ENCODE results near the gene SLC27A4.
A peak's percentile ranks its signal among the peaks of the same experiment; 100 is the strongest.

SLC27A4 gene

GRCh38 chr9:128370367-128370751 lies 30.0 kb downstream of the SLC27A4 start:
- H3K27me3 ChIP-seq (replicated peaks; ENCODE audit: control insufficient read depth, insufficient read depth, low read length): no peaks in the 10 kb centered on the region
- TF ChIP-seq, protein P1, sequence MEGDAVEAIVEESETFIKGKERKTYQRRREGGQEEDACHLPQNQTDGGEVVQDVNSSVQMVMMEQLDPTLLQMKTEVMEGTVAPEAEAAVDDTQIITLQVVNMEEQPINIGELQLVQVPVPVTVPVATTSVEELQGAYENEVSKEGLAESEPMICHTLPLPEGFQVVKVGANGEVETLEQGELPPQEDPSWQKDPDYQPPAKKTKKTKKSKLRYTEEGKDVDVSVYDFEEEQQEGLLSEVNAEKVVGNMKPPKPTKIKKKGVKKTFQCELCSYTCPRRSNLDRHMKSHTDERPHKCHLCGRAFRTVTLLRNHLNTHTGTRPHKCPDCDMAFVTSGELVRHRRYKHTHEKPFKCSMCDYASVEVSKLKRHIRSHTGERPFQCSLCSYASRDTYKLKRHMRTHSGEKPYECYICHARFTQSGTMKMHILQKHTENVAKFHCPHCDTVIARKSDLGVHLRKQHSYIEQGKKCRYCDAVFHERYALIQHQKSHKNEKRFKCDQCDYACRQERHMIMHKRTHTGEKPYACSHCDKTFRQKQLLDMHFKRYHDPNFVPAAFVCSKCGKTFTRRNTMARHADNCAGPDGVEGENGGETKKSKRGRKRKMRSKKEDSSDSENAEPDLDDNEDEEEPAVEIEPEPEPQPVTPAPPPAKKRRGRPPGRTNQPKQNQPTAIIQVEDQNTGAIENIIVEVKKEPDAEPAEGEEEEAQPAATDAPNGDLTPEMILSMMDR (IDR thresholded peaks at IDR 0.05; ENCODE audit: insufficient read depth, low read length, poor library complexity, severe bottlenecking): no peak
- DNase-seq (ENCODE audit: extremely low read depth, insufficient read length): no peak
- H3K4me3 ChIP-seq (replicated peaks; ENCODE audit: low read depth, low read length): peak overlapping the region; percentile 96
- H3K36me3 ChIP-seq (ENCODE audit: control insufficient read depth, insufficient read depth, low read length): peaks cover 2% of the 10 kb centered on the region

GRCh38 chr9:128370752-128371629 lies 30.7 kb downstream of the SLC27A4 start, which contains the start of gene URM1:
URM1 (plus strand) TSS chr9:128371374; CDS start chr9:128371381, 7 bp downstream.
- Histone ChIP-seq H3K4me3 (replicated peaks; ENCODE audit: low read depth, low read length) (peak within 1 kb of the TSS; percentile 96), H3K36me3 (ENCODE audit: control insufficient read depth, insufficient read depth, low read length) (peaks cover 2% of the 10 kb centered on the region), H3K27me3 (replicated peaks; ENCODE audit: control insufficient read depth, insufficient read depth, low read length) (no peaks in the 10 kb centered on the region)
- DNase-seq (ENCODE audit: extremely low read depth, insufficient read length): peak; percentile 93
- TF ChIP-seq, protein P1 (IDR thresholded peaks at IDR 0.05; ENCODE audit: insufficient read depth, low read length, poor library complexity, severe bottlenecking): no peak

DNA sequence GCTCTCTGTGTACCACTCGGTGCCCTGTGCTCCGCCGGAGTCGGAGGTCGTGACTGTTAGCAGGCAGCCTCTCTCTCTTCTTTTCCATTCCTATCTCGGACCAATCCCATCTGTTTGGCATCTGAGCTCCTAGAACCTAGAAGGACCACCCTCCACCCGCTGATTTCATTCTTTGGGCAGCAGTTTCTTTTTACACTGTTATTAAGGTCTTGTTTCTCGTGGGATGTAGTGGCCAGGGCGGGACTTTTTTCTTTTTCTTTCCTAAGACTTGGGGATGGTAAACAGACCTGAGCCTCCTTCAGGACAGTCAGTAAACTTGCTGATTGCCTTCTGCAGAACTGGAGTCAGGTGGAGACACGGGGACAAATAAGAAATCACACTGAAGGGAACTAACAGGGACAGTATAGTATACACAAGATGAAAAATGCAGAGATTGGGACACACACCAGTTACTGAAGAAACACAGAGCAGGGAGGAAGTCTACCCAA lies 31.3 kb downstream of the SLC27A4 start:
- H3K27me3 ChIP-seq (replicated peaks; ENCODE audit: control insufficient read depth, insufficient read depth, low read length): no peaks in the 10 kb centered on the region
- DNase-seq (ENCODE audit: extremely low read depth, insufficient read length): no peak
- peaks cover 2% of the 10 kb centered on the region for H3K36me3 ChIP-seq (ENCODE audit: control insufficient read depth, insufficient read depth, low read length)
- peak overlapping the region; percentile 96 for H3K4me3 ChIP-seq (replicated peaks; ENCODE audit: low read depth, low read length)
- TF ChIP-seq, protein P1 (IDR thresholded peaks at IDR 0.05; ENCODE audit: insufficient read depth, low read length, poor library complexity, severe bottlenecking): no peak

DNA sequence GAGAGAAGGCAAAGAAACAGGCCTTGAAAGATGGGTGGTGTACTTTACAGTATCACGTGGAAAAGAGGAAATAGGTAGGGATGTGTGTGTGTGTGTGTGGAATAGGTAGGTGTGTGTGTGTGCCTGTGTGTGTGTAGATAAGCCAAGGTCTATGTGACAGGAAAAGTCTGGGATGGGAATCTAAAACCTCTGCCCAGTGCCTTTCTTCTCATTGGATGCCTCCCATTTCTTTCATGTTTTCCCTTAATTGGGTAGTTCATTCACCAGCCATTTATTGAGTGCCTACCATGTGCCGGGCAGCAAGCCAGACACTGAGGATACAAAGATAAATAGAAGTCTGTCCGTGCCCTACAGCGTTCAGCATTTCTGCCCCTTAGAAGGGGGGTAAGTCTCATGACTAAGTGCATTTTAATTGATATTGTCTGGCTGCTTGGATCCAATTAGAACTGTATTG lies 31.9 kb downstream of the SLC27A4 start:
- peaks cover 2% of the 10 kb centered on the region for H3K36me3 ChIP-seq (ENCODE audit: control insufficient read depth, insufficient read depth, low read length)
- peak overlapping the region; percentile 96 for H3K4me3 ChIP-seq (replicated peaks; ENCODE audit: low read depth, low read length)
- no peaks in the 10 kb centered on the region for H3K27me3 ChIP-seq (replicated peaks; ENCODE audit: control insufficient read depth, insufficient read depth, low read length)
- no peak for DNase-seq (ENCODE audit: extremely low read depth, insufficient read length)
- TF ChIP-seq, protein P1 (IDR thresholded peaks at IDR 0.05; ENCODE audit: insufficient read depth, low read length, poor library complexity, severe bottlenecking): no peak

GRCh38 chr9:128372784-128373183 lies 32.5 kb downstream of the SLC27A4 start:
- Histone ChIP-seq H3K4me3 (replicated peaks; ENCODE audit: low read depth, low read length) (no peak overlapping the region), H3K27me3 (replicated peaks; ENCODE audit: control insufficient read depth, insufficient read depth, low read length) (no peaks in the 10 kb centered on the region), H3K36me3 (ENCODE audit: control insufficient read depth, insufficient read depth, low read length) (peaks cover 2% of the 10 kb centered on the region)
- DNase-seq (ENCODE audit: extremely low read depth, insufficient read length): no peak
- TF ChIP-seq, protein P1 (IDR thresholded peaks at IDR 0.05; ENCODE audit: insufficient read depth, low read length, poor library complexity, severe bottlenecking): no peak

Measured in GM06990 (cell line).